Breast epithelium (tissue), 3 donors: ENCODE measurements around the gene HOXB4.

Experiments used
- POLR2A ChIP-seq: fragments of 450-650 bp; IDR thresholded peaks from one replicate; pipeline ENCODE4 v1.6.1; 2016; ENCODE audit warnings: antibody characterized with exemption, mild to moderate bottlenecking, moderate library complexity
- POLR2AphosphoS5 ChIP-seq, 3 donors: sonication (generic); formaldehyde crosslinking; IDR thresholded peaks; one replicate each; pipeline ENCODE4 v1.6.1; 2017; ENCODE audit warnings: antibody characterized with exemption in 3 of 3
- TF ChIP-seq, protein P1 (sequence below), 3 donors: fragments of 450-650 bp; IDR thresholded peaks; one replicate each; pipeline ENCODE4 v1.5.1; 2016 to 2017; ENCODE audit warnings: antibody characterized with exemption in 3 of 3, mild to moderate bottlenecking in 3 of 3, moderate library complexity in 3 of 3

DNA sequence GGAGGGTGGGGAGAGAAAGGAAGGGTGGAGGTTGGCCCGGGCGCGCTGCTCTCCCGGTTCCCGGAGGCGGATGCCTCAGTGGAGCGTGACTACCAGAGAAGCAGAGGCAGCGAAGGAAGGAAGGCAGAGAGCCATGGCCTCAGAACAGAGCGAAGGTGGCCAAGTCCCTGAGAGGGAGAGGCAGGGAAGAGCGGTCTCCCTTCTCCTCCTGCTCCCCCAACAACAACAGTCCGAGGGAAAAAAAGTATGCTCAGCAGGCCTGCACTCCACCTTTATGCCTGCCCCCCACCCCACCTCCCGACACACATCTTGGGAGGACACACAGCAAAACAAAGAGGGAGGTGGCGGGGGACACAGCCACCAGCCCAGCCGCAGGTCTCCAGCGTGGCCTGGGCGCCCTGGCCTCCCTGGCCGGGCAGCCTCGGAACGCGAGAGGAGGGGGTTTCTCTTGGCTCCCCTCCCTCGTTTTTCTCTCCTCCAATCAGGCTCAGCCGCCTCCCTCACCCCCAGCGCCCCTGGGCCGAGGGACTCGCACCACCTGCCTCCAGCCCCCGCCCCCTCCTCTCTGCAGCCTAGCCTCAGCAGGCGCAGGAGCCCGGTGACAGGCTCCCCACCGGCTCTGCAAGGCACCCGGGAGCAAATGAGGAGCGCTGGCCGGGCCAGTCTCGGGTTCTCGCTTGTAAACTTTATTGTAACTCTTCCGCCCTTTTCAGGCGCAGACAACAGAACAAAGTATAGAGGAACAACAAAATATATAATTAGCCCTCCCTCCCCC lies 33.7 kb upstream of the HOXB4 start:
- TF ChIP-seq, protein P1, sequence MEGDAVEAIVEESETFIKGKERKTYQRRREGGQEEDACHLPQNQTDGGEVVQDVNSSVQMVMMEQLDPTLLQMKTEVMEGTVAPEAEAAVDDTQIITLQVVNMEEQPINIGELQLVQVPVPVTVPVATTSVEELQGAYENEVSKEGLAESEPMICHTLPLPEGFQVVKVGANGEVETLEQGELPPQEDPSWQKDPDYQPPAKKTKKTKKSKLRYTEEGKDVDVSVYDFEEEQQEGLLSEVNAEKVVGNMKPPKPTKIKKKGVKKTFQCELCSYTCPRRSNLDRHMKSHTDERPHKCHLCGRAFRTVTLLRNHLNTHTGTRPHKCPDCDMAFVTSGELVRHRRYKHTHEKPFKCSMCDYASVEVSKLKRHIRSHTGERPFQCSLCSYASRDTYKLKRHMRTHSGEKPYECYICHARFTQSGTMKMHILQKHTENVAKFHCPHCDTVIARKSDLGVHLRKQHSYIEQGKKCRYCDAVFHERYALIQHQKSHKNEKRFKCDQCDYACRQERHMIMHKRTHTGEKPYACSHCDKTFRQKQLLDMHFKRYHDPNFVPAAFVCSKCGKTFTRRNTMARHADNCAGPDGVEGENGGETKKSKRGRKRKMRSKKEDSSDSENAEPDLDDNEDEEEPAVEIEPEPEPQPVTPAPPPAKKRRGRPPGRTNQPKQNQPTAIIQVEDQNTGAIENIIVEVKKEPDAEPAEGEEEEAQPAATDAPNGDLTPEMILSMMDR (IDR thresholded peaks at IDR 0.05), result no peak
- TF ChIP-seq POLR2A, result no peak
- TF ChIP-seq POLR2AphosphoS5 (IDR thresholded peaks at IDR 0.05), result no peak
